Activated effector memory CD4-positive, alpha-beta T cell treated with anti-CD3 and anti-CD28 coated beads, Interleukin-2, amount 50 U/mL, for 16 hours (primary cell): ENCODE results near the gene IDUA.

Source experiments
- DNase-seq: peaks from one replicate; pipeline ENCODE4 v3.0.0-alpha.2; 2020

Gene IDUA

DNA sequence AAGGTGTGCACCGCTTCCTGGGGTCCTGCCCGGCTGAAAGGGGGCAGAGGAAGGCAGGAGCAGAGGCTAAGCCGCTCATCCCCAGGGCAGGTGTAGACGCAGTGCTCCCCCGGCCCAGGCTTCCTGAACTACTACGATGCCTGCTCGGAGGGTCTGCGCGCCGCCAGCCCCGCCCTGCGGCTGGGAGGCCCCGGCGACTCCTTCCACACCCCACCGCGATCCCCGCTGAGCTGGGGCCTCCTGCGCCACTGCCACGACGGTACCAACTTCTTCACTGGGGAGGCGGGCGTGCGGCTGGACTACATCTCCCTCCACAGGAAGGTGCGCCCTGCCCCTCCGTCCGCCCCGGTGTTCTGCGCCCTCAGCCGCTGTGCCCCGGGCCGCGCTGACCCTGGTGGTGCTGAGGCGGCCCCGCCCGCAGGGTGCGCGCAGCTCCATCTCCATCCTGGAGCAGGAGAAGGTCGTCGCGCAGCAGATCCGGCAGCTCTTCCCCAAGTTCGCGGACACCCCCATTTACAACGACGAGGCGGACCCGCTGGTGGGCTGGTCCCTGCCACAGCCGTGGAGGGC, 14.8 kb downstream of the IDUA start:
- DNase-seq: no peak

- DNase-seq: no peak
Measured at GRCh38 chr4:1002131-1002630, 15.3 kb downstream of the IDUA start.

DNA sequence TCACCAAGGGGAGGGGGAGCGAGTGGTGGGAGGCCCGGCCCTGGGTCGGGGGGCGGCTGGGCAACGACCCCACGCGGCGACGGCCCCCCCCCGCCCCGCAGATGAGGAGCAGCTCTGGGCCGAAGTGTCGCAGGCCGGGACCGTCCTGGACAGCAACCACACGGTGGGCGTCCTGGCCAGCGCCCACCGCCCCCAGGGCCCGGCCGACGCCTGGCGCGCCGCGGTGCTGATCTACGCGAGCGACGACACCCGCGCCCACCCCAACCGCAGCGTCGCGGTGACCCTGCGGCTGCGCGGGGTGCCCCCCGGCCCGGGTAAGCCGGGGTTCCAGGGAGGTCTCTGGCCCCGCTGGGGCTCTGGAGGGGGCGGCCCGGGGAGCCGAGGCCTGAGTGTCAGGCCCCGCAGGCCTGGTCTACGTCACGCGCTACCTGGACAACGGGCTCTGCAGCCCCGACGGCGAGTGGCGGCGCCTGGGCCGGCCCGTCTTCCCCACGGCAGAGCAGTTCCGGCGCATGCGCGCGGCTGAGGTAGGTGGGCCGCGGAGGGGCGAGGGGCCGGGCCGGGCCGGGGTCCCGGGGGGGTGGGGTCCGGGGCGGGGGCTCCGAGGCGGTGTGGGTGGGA, 15.9 kb downstream of the IDUA start:
- no peak for DNase-seq

DNA sequence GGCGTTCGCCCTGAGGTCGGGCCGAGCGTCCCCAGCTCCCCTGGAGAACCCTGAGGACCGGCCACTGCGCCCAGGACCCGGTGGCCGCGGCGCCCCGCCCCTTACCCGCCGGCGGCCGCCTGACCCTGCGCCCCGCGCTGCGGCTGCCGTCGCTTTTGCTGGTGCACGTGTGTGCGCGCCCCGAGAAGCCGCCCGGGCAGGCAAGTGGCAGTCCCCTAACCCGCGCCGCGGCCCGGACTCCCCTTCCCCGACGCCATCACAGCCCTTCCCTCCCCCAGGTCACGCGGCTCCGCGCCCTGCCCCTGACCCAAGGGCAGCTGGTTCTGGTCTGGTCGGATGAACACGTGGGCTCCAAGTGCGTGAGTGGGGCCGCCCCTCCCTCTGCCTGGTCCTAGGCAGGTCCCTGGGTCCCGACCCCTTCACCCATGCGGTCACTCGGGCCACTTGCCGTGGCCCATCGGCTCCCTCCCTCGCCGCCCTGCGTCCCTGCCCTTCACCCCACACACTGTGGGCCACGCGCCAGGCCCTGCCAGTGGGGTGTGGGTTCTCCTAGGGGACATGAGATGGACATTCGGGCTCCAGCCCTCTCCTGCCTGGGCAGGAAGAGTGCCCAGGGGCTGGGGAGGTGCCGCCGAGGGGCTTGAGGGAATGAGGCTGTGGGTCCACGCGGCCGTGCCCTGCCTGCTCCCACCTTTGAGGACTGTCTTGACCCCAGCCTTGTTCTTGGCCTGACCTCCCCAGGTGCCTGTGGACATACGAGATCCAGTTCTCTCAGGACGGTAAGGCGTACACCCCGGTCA, 16.6 kb downstream of the IDUA start:
- DNase-seq: no peak

DNA sequence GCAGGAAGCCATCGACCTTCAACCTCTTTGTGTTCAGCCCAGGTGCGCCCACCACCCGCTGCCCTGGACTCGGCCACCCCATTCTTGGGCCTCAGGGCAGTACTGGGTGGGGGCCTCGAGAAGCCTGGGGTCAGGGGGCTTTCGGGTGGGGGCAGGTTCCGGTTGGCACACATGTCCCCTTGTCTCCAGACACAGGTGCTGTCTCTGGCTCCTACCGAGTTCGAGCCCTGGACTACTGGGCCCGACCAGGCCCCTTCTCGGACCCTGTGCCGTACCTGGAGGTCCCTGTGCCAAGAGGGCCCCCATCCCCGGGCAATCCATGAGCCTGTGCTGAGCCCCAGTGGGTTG, 17.2 kb downstream of the IDUA start:
- no peak for DNase-seq

DNA sequence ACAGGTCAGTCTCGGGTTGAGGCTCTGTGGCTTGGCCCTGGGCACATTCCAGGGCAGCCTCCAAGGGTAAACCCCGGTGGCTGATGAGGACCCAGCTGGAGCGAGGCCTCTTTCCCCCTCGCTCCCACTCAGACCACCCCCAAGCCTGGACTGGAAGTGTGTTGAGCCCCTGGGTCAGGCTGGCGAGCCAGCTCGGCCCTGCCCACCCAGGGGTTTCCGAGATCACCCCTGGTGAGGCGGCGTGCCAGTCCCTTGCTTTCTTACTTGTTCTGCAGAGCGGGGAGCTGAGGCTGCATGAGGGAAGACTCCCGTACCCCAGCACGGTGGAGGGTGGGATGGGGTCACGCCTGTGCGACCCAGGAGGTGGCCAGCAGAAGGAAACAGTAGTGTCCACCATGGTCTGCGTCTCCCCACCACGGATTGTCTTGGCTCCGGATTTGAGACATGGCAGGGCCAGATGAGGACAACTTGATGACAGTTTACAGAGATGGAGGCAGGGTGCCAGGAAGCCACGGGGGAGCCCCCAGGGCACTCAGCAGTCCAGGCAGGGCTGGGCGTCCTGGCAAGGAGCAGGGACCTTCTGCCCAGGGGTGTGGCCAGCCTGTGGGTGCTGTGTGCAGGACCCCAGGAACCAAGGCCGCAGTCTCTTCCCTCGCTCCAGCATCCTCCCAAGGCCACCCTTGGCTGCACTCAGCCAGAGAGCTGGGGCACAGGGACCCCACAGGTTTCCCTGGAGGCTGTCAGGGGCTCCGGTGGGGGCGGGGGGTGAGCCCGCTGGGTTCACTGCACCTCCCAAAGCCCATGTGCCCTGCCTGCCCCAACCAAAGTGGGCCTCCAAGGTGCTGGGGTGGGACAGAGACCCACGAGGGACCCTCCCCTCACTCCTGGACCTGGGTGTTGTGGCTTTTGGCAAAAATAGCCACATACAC, 18.0 kb downstream of the IDUA start:
- DNase-seq: no peak

DNA sequence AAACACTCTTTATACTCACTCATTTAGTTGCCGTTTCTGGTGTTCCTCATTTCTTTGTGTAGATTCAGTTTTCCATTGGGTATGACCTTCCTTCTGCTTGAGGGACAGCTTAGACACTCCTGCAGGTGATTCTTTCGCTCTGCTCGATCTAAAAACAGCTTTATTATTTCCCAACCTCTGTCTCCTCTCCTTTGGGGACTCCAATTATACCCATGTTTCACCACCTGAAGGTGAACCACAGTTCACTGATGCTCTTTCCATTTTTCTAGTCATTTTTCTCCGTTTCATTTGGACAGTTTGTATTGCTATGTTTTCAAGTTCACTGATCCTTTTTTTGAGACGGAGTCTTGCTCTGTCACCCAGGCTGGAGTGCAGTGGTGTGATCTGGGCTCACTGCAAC, 20.0 kb downstream of the IDUA start:
- no peak for DNase-seq

- peak; percentile 76 for DNase-seq
Measured at GRCh38 chr4:1008840-1009541, 22.1 kb downstream of the IDUA start.

GRCh38 chr4:1009542-1010394, 22.9 kb downstream of the IDUA start:
- DNase-seq: peak; percentile 92

GRCh38 chr4:1010395-1011021, 23.7 kb downstream of the IDUA start:
- DNase-seq: peak; percentile 86

DNA sequence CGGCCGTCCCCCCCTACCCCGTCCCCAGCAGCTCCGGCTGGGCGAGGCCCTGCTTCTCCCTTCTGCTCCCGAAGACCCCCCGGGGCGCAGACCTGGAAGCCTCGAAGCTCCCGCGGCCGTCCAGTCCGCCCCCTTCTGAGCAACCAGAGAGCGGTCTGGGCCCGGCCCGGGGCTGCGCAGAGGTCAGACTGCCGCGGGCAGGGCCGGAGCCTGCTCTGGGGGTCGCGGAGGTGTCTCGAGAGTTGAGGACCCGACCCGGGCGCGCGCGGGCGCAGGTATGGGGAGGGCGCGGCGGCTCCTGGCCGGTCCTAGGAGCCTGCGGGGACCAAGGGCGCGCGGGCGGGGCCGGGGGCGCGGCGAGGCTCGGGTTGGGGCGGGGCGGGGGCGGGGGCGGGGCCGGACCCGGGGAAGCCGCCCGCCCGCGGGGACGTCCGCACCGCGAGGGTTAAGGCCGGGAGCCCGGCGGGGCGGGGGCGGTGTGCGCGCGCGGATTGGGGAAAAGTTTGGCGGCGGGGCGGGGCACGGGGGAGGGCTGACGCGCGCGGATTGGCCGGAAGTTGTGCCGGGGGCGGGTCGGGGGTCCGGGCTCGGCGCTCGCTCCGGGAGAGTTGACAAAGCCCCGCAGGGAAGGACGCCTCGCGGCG, 24.3 kb downstream of the IDUA start, which contains the start of gene FGFRL1:
TSS of gene FGFRL1 (plus strand) at position 605 of the 644 bp plus-strand sequence. CDS start 860 bp downstream, outside the sequence.
- DNase-seq: peak; percentile 97

- no peak for DNase-seq
Measured at GRCh38 chr4:1011666-1012033, 24.8 kb downstream of the IDUA start.

DNA sequence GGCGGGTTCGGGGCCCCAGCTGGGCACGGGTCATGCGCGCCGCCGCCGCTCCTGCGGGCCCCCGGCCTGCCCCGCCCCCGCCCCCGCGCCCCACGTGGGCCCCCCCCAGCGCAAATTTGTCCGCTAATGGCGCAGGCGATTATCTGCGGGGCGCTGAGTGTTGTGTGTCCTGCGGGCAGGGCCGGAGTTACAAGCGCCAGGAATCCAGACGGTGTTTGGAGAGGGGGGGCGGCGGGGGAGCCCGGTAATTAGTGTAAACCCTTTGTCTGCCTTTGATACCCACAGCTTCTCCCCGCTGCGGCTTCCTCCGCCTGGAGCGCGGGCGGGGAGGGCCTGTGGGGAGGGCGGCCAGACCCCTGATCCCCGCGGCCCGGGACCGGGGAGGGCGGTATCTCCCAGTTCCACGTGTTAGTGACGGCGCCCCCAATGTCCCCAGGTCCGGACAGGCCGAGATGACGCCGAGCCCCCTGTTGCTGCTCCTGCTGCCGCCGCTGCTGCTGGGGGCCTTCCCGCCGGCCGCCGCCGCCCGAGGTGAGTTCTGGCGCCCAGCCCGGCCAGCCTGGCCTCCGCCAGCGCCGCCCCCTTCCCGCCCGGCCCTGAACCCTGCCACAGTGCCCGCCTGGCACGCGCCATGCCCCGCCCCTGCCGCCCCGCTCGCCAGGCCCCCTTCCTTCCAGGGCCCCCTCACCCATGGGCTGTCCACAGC, 25.3 kb downstream of the IDUA start:
- DNase-seq: peak; percentile 80

GRCh38 chr4:1013225-1014073, 26.6 kb downstream of the IDUA start:
- no peak for DNase-seq

GRCh38 chr4:1014291-1015167, 27.7 kb downstream of the IDUA start:
- DNase-seq: no peak

- no peak for DNase-seq
Measured at GRCh38 chr4:1015179-1015578, 28.3 kb downstream of the IDUA start.

DNA sequence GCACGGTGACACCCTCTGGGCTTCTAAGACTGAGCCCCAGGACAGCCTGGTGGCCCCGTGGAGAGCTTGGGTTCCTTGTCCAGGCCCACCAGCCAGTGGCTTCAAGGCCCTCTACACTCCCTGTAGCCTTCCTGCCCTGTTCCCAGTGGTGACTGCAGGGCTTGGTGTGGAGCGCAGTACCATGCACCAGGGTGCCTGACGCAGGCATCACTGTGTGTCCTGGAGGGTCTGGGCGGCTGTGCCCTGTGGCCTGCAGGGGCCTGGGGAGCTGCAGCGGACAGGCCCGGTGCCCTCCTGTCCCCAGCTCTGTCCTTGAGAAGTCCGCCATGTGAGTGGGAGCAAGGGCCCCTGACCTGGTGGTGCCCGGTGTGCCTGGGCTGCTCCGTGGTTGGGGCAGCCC, 28.9 kb downstream of the IDUA start:
- no peak for DNase-seq

GRCh38 chr4:1017211-1017610, 30.4 kb downstream of the IDUA start:
- no peak for DNase-seq
